Progenitor cell of endocrine pancreas (in vitro differentiated cells): ENCODE data around the gene RHOT1. TPM values are rescaled to one million over a fixed set of nuclear protein-coding genes. Genes with fewer than 3 reads are reported as not detected.
"Not testable (repeated sequence)": the region's sequence is repeated elsewhere in the genome, so short reads cannot be mapped to it uniquely, and the experiment has no call there.

ENCODE experiments used
- DNase-seq: peaks from one replicate; pipeline ENCODE4 v3.0.0; 2021; ENCODE audit warnings: low spot score; ENCODE audit not compliant: unreplicated experiment
- H3K27ac Mint-ChIP-seq: 2 replicates; pipeline ENCODE4 v1.8.0; 2021; ENCODE audit warnings: mild to moderate bottlenecking, moderate library complexity, mixed read lengths
- H3K27me3 Mint-ChIP-seq: 2 replicates; pipeline ENCODE4 v1.8.0; 2021; ENCODE audit warnings: mixed read lengths
- H3K36me3 Mint-ChIP-seq: 2 replicates; pipeline ENCODE4 v1.8.0; 2022; ENCODE audit warnings: mixed read lengths; ENCODE audit not compliant: insufficient read depth
- H3K4me1 Mint-ChIP-seq: 2 replicates; pipeline ENCODE4 v1.8.0; 2021; ENCODE audit warnings: low read depth, mixed read lengths
- H3K4me3 Mint-ChIP-seq: 2 replicates; pipeline ENCODE4 v1.8.0; 2021; ENCODE audit warnings: low read depth, mild to moderate bottlenecking, moderate library complexity, mixed read lengths
- H3K9me3 Mint-ChIP-seq: 2 replicates; pipeline ENCODE4 v1.8.0; 2021; ENCODE audit warnings: low read depth, mixed read lengths
- CTCF ChIP-seq: fragments of 200-600 bp; sonication (generic); IDR thresholded peaks from one replicate; pipeline ENCODE4 v1.5.0; 2021; ENCODE audit warnings: antibody characterized with exemption, mild to moderate bottlenecking; ENCODE audit not compliant: unreplicated experiment
- long read RNA-seq: library from polyadenylated mRNA; unstranded; transcript quantifications from one replicate; pipeline ENCODE4 v2.0.0, GENCODE V29; 2020
- total RNA-seq: library from RNA; stranded (reverse); gene quantifications from 2 replicates; pipeline ENCODE4 v1.2.1, GENCODE V29; 2021

Gene RHOT1
- total RNA-seq = 32.4 and 33.1 TPM in 2 replicates
- long read RNA-seq, partial matches to known transcripts = 9 of 25 reads
- long read RNA-seq, other reads (novel, unspliced or antisense) = 3 of 25 reads

GRCh38 chr17:32142038-32142856 lies at the start of gene RHOT1:
Gene RHOT1 (plus strand): TSS chr17:32142502. CDS start chr17:32142693, 191 bp downstream.
- DNase-seq = peak; percentile 72
- Mint-ChIP-seq H3K36me3 (no peaks in the 10 kb centered on the region), H3K27ac (peak within 1 kb of the TSS; percentile 98), H3K4me1 (peaks cover 10% of the 10 kb centered on the region), H3K27me3 (no peaks in the 10 kb centered on the region), H3K9me3 (no peaks in the 10 kb centered on the region), H3K4me3 (peak within 1 kb of the TSS; percentile 100)
- peak; percentile 77 for TF ChIP-seq CTCF

DNA sequence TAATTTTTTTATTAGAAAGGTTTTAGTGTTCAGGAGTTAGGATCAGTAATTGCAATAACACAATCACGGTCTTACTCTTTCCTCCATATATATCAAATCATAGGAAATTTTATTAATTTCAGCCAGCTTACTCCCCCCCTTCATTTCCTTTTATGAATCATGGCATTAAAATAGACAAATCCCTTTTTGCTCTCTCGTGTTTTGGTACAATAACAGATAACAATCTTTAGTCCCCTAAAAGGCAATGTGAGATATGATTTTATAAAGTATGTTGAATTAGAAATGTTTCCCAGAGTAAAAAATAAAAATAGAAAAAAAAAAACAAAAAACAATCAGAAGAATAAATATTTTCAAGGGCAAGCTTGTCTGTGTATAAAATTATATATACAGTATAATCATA lies 42.6 kb upstream of the RHOT1 start:
- Mint-ChIP-seq H3K9me3 (no peaks in the 10 kb centered on the region), H3K36me3 (no peaks in the 10 kb centered on the region), H3K27me3 (peaks cover 7% of the 10 kb centered on the region), H3K27ac (no peak overlapping the region), H3K4me3 (no peak overlapping the region), H3K4me1 (peaks cover 2% of the 10 kb centered on the region)
- DNase-seq = no peak
- TF ChIP-seq CTCF = no peak

DNA sequence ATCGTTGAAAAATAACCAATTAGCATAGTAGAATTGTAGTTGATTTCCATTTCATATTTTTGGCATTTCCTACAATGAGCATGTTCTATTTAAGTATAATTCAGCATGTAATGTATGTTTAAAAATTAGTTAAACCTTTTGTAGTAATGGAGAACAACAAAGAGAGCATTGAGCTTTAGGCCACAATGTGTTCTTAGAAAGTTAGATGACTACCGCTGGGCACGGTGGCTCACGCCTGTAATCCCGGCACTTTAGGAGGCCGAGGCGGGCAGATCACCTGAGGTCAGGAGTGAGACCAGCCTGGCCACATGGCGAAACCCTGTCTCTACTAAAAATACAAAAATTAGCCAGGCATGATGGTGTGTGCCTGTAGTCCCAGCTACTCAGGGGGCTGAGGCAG lies 42.0 kb upstream of the RHOT1 start:
- H3K27ac Mint-ChIP-seq, H3K4me3 Mint-ChIP-seq, H3K4me1 Mint-ChIP-seq, H3K27me3 Mint-ChIP-seq, H3K9me3 Mint-ChIP-seq, DNase-seq, H3K36me3 Mint-ChIP-seq: not testable (repeated sequence)

- DNase-seq = no peak
- no peak for TF ChIP-seq CTCF
- Mint-ChIP-seq H3K27ac (no peak overlapping the region), H3K36me3 (no peaks in the 10 kb centered on the region), H3K4me1 (peaks cover 2% of the 10 kb centered on the region), H3K9me3 (no peaks in the 10 kb centered on the region), H3K27me3 (peaks cover 11% of the 10 kb centered on the region), H3K4me3 (no peak overlapping the region)
Measured at GRCh38 chr17:32100971-32101631, 41.2 kb upstream of the RHOT1 start.

DNA sequence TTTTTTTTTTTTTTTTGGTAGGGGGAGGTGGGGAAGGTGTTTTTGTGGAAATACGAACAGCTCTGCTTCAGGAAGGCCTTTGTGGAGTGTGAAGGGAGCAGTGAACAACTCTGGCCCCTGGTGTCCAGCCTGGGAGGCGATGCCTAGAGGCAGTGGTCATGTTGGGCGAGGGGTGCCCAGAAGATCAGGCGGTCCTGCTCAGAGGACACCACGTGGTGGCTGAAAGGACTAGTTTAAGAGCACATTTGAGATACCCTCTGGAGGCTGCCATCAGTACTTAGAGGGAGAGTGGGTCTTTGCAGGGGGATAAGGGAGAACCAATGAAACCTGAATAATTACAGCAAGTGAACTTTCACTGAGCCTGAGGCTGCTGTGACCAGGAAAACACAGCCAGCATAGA lies 40.1 kb upstream of the RHOT1 start:
- H3K36me3 Mint-ChIP-seq = no peaks in the 10 kb centered on the region
- no peak for DNase-seq
- H3K9me3 Mint-ChIP-seq = no peaks in the 10 kb centered on the region
- H3K27ac Mint-ChIP-seq = no peak overlapping the region
- TF ChIP-seq CTCF = no peak
- peaks cover 8% of the 10 kb centered on the region for H3K27me3 Mint-ChIP-seq
- H3K4me3 Mint-ChIP-seq = no peak overlapping the region
- H3K4me1 Mint-ChIP-seq = peaks cover 2% of the 10 kb centered on the region
